GM12865 (cell line): ENCODE measurements around the gene WNT5A.

ENCODE experiments used
- DNase-seq: peaks from one replicate; pipeline ENCODE4 v3.0.0; 2010; ENCODE audit warnings: low read depth
- H3K4me3 ChIP-seq: 2 replicates; pipeline ENCODE4 v1.5.1; 2011; ENCODE audit warnings: mild to moderate bottlenecking, low read depth, low read length, control low read depth
- TF ChIP-seq, protein P1 (sequence below): IDR thresholded peaks from 2 replicates; pipeline ENCODE4 v1.5.1; 2011; ENCODE audit warnings: low read length, control low read depth, low read depth, inconsistent platforms; ENCODE audit not compliant: insufficient read depth; ENCODE audit errors: missing control alignments

WNT5A gene

DNA sequence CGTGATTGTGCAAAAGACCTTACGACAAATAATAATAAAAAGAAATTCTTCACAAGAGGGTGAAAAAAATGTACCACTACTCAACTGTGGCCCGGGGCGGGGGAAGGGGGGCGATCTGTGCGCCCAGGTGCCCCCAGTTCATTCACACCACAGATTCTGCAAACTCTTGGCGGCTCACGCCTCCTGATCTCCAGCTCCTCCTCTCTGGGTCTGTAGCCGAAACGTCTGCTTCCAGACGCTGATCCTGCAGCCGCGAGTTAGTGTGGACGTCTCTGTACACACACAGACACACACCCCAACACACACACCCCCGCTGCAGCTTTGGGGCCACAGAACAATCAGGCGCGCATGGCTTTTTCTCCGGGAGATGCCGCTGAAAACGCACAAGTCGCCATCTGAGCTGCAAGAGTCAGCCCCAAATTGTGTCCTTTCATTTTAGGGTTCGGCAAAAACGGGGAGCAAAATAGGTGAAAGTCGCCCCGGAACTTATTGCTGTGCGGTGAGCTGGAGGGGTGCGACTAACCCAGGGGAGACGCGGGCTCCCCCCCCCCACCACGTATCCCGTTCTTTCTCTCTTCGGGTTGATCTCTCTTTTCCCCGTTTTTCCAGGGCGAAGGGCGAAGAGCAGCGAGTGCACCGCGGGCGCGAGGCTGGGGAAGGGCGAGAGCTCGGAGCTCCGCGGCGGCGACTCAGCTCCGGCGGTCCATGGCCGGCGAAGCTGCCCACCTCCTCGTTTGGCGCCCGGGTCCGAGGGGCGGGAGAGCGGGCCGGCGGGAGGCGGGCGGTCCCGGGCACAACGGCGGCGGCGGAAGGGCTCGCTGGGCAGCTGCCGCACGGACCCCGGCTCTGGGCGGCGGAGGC is 505 bp upstream of the WNT5A start:
- DNase-seq: peak; percentile 63
- peak overlapping the region; percentile 60 for H3K4me3 ChIP-seq

DNA sequence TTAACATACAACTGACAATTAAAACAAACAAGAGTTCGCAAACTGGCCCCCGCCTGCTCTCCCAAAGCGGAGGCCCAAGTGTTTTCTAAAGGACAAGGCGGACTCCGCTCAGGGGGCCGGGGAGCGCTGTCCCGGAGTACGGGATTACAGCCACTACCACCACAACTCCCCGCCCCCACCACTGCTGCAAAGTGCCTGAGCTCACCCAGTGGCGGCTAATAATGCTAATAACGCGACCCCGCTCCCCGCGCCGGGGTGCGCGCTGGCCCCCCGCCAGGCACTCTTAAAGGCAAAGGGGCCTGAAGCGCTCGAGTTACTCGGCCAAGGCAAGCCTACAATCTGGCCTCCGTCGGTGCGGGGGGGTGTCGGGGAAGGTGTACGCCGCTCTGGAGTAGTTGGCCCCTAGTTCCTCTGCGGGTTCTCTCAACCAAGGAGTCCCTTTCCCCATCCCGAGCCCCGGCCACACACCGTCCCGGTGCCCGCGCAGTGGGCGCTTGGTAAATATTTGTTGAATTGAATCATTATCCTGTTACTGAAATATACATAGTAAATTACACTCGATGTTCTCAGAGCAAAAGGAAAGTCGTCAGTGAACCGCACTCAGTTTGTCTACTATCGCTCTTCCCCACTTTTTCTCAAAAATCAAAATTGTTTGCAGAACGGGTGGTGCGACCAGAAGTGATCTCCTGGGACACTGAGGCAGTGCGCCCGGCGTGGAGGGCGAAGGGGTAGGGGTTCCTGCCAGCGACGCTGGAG is 827 bp downstream of the WNT5A start:
- no peak for DNase-seq
- TF ChIP-seq, protein P1, sequence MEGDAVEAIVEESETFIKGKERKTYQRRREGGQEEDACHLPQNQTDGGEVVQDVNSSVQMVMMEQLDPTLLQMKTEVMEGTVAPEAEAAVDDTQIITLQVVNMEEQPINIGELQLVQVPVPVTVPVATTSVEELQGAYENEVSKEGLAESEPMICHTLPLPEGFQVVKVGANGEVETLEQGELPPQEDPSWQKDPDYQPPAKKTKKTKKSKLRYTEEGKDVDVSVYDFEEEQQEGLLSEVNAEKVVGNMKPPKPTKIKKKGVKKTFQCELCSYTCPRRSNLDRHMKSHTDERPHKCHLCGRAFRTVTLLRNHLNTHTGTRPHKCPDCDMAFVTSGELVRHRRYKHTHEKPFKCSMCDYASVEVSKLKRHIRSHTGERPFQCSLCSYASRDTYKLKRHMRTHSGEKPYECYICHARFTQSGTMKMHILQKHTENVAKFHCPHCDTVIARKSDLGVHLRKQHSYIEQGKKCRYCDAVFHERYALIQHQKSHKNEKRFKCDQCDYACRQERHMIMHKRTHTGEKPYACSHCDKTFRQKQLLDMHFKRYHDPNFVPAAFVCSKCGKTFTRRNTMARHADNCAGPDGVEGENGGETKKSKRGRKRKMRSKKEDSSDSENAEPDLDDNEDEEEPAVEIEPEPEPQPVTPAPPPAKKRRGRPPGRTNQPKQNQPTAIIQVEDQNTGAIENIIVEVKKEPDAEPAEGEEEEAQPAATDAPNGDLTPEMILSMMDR: no peak
- H3K4me3 ChIP-seq: peak overlapping the region; percentile 60

More for the DNA sequence above, 505 bp upstream of the WNT5A start:
- TF ChIP-seq, protein P1: peak; percentile 0

DNA sequence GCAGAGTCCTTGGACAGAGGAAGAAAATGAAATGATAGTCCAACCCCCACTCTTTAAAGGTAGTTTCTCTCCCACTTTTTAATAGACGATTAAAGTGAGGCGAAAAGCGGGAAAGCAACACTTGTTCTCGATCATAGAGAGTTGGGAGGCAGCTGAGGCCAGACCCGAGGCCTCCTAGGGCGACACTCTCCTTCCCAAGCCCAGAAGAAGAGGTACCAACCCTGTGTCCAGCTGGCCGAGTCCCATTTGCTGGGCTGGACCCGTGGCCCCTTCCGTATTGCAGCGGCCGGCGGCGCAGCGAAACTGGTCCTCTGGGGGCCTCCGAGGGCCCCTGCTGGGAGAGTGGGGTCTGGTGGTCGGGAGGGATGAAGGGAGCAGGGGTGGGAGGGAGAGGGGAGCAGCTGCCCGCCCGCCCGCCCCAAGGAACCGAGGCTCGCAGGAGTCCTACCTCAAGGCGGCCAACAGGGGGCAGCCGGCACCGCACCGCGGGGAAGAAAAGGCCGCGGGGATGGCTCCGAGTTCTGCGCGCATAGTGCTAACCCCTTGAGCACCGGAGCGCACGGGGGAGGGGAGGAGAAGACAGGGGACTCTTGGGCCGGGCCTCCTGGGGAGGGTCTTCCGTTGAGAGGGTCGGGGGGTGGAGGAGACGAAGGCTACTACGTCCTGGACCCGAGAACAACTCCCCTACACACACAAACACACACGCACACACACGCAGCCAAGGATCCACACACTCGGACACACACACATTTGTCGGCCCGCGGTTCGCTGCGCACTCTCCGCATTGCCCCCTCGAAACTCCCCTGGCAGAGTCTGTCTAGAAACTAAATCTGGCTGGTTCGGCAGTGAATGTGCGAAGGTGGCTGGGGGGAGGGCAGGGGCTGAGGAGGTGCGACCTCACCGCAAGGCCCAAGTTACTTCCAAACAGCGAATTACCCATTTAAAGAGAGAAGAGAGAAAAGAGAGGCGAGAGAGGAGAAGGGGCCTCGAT is 2.0 kb downstream of the WNT5A start:
- peak overlapping the region; percentile 60 for H3K4me3 ChIP-seq
- TF ChIP-seq, protein P1: peak; percentile 80
- DNase-seq: peak; percentile 84

DNA sequence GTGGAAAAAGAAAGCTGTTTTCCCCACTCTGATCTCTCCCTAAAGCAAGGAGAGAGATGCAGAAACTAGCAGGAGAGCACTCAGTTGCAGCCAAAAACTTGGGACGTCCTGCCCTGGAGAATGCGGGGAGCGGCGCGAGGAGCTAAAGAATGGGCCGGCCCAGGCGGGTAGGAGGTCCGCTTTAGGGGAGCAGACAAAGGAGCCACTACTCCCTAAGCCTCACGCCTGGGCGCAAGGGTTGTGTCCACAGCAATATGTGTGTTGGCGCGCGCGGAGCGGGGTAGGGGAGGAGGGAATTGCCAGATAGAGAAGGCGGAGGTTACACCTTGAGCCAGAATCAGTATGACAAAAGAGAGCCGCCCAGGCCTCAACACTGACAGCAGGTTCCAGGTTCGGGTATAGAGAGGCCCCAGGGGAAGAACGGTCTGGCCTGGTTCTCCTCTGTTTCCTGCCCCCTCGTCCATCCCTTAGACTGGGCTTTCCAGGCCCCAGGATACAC is 2.9 kb downstream of the WNT5A start:
- no peak for DNase-seq
- no peak overlapping the region for H3K4me3 ChIP-seq
- TF ChIP-seq, protein P1: no peak

DNA sequence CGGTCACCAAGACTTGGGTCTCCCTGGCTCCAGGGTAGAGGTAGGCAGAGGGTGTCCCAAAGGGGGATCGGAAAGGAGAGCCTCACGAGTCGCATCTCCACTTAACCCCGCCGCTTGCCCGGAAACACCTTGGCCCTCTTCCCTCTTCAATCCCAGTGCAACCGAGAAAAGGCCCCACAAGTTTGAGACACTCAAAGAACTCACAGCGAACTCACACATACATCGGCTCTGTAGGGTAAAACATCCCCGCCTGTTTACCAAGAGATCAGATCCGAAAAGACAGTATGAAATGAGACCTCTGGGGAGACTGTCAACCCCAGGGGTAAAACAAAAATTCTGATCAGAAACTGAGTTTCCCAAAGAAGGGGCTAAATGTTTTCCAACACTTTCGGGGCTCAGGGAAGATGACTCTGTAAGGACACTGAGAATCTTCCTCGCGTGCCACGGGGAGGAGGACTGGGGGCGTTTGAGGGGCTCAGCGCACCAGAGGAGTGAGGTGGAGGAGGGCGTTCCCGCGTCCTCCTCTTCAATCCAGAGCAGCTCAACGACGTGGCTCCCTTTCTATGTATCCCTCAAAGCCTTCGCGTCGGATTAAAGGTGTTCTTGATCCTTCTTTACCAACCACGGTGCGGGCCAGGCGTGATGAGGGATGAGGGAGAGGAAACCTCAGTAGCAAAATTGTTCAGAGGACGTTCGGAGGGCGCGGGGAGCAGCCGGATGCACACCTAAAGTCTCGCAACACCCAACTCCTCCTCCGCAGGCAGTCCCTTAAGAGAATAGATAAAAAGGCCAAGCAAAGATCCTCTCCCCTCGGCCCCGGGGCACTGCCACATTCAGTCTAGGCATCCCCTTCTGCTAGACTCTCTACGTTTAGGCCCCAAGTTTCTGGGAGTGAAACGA is 3.7 kb downstream of the WNT5A start:
- H3K4me3 ChIP-seq: no peak overlapping the region
- TF ChIP-seq, protein P1: no peak
- no peak for DNase-seq
